Psoas muscle (tissue), 8 donors: ENCODE measurements around the gene GRIK1. TPM values are rescaled to one million over a fixed set of nuclear protein-coding genes. Genes with fewer than 3 reads are reported as not detected.

Experiments
- ATAC-seq, 4 donors: fragments of 200-7000 bp; cut with Tn5 transposase; one replicate each; pipeline ENCODE4 v1.9.1; 2020; ENCODE audit warnings: moderate library complexity in 3 of 4, mild to moderate bottlenecking in 2 of 4
- DNase-seq, 2 donors: peaks; one replicate each; pipeline ENCODE4 v3.0.0-alpha.2; 2020
- H3K27ac ChIP-seq: fragments of 200-600 bp; one replicate; pipeline ENCODE4 v1.8.0; 2022
- H3K27me3 ChIP-seq, 3 donors: fragments of 200-600 bp in 1 of 3; one replicate each; pipeline versions ENCODE4 v1.6.1 to v1.8.0; 2013 to 2022; ENCODE audit warnings: low read length in 2 of 3, mild to moderate bottlenecking in 2 of 3, moderate library complexity in 1 of 3; ENCODE audit not compliant: insufficient read depth in 3 of 3
- H3K36me3 ChIP-seq, 2 donors: fragments of 200-600 bp in 1 of 2; one replicate each; pipeline versions ENCODE4 v1.6.1 to v1.8.0; 2013 to 2022; ENCODE audit warnings: low read depth in 1 of 2, mild to moderate bottlenecking in 1 of 2, moderate library complexity in 1 of 2; ENCODE audit not compliant: insufficient read depth in 1 of 2
- H3K4me1 ChIP-seq: fragments of 200-600 bp; one replicate; pipeline ENCODE4 v1.8.0; 2022
- H3K4me3 ChIP-seq: fragments of 200-600 bp; one replicate; pipeline ENCODE4 v1.8.0; 2022; ENCODE audit warnings: mild to moderate bottlenecking
- H3K9me3 ChIP-seq: fragments of 200-600 bp; one replicate; pipeline ENCODE4 v1.8.0; 2022
- WGBS, 3 donors: extraction: QIAGEN DNeasy Blood & Tissue Kit; methylation state at CpG; one replicate each; pipeline versions ENCODE4 v1.1.6 to v1.1.7; 2013; 5-methylcytosine and 5-hydroxymethylcytosine counted together
- intact Hi-C, 2 donors: fragments of 100-400 bp; cut with DNase I; formaldehyde crosslinking; loops; one replicate each; pipeline versions ENCODE4 v1.11.0 to v1.14.2; 2022
- polyA plus RNA-seq, 3 donors: library from polyadenylated mRNA; stranded (reverse); fragments of 200-250 nt; gene quantifications; one replicate each; pipeline ENCODE4 v1.2.3, GENCODE V29; 2013
- total RNA-seq, 4 donors: library from RNA; stranded (reverse); fragmentation: NEBNext Ultra II Directional in 2 of 4; extraction: Animal tissue kit (Norgen Biotek cat#: 25700) in 2 of 4; gene quantifications; one replicate each; pipeline versions ENCODE4 v1.2.1 to v1.2.4, GENCODE V29; 2021 to 2023
- TF ChIP-seq, protein P1 (sequence below): fragments of 200-600 bp; IDR thresholded peaks from one replicate; pipeline ENCODE4 v1.8.0; 2022; ENCODE audit warnings: antibody characterized with exemption
- donor health status: healthy with polysubstance abuse.
- donor health status: DM: no; HTN: no; CAD: no; lungs with moderate emphysema.
- donor health status: Bipolar disorder and iron deficiency.
- donor health status: healthy.
- donor health status: DM: yes; HTN: yes; CAD: no.
- donor health status: DM: no; HTN: no; CAD: no.
- donor health status: DM: no; HTN: no; CAD: no.
- donor health status: DM: yes; HTN: yes; CAD: no.

Gene GRIK1
- total and polyA plus RNA-seq, 7 donors: 0.01 to 0.04 TPM; not detected in 5

DNA sequence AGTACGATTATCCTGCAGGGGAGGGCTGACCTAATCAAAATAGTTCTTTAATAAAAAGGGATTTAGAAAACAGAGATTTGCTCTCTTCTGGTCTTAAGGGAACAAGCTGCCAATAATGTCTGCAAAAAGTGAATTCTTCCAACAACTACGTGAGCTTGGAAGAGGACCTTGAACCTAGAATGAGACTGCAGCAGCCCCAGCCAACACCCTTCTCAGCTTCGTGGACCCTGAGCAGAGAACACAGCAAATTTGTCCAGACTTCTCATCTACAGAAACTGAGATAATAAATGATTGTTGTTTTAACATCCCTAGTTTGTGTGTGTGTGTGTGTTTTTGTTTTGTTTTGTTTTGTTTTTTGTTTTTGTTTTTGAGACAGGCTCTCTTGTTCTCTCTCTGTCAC is 309.4 kb downstream of the GRIK1 start:
- intact Hi-C loops: no loop called here
- no peaks in the 10 kb centered on the region for H3K4me1 ChIP-seq
- 78 to 79% (median 79%) methylated on average over 3 of the region's 3 CpGs for WGBS, 3 donors
- no peaks in the 10 kb centered on the region for H3K27me3 ChIP-seq
- H3K27ac ChIP-seq: no peak overlapping the region
- DNase-seq: no peak
- no peaks in the 10 kb centered on the region for H3K9me3 ChIP-seq
- no peak for ATAC-seq
- TF ChIP-seq, protein P1, sequence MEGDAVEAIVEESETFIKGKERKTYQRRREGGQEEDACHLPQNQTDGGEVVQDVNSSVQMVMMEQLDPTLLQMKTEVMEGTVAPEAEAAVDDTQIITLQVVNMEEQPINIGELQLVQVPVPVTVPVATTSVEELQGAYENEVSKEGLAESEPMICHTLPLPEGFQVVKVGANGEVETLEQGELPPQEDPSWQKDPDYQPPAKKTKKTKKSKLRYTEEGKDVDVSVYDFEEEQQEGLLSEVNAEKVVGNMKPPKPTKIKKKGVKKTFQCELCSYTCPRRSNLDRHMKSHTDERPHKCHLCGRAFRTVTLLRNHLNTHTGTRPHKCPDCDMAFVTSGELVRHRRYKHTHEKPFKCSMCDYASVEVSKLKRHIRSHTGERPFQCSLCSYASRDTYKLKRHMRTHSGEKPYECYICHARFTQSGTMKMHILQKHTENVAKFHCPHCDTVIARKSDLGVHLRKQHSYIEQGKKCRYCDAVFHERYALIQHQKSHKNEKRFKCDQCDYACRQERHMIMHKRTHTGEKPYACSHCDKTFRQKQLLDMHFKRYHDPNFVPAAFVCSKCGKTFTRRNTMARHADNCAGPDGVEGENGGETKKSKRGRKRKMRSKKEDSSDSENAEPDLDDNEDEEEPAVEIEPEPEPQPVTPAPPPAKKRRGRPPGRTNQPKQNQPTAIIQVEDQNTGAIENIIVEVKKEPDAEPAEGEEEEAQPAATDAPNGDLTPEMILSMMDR: no peak
- H3K36me3 ChIP-seq: no peaks in the 10 kb centered on the region
- H3K4me3 ChIP-seq: no peak overlapping the region

DNA sequence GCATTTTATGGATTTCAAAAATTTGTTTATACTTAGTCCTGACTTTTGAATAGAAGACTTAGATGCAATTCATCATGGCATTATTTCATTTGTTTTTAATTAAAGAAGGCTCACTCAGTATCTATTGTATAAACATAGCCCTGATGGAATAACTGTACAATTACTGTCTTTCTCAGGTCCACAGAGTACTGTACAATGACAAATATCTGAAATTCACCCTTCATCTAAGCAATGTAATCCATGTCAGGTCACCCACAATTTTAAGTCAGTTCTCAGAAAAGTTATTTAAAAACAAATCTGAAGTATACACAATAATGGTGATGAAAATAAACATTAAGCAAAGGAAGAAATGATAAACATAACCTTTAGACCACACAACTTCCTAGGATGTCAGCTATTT is 311.9 kb downstream of the GRIK1 start:
- Histone ChIP-seq H3K36me3 (no peaks in the 10 kb centered on the region), H3K4me3 (no peak overlapping the region), H3K27me3 (no peaks in the 10 kb centered on the region), H3K27ac (no peak overlapping the region), H3K4me1 (no peaks in the 10 kb centered on the region), H3K9me3 (no peaks in the 10 kb centered on the region)
- ATAC-seq (no peak), DNase-seq (no peak)
- TF ChIP-seq, protein P1: no peak
- intact Hi-C loops: no loop called here

DNA sequence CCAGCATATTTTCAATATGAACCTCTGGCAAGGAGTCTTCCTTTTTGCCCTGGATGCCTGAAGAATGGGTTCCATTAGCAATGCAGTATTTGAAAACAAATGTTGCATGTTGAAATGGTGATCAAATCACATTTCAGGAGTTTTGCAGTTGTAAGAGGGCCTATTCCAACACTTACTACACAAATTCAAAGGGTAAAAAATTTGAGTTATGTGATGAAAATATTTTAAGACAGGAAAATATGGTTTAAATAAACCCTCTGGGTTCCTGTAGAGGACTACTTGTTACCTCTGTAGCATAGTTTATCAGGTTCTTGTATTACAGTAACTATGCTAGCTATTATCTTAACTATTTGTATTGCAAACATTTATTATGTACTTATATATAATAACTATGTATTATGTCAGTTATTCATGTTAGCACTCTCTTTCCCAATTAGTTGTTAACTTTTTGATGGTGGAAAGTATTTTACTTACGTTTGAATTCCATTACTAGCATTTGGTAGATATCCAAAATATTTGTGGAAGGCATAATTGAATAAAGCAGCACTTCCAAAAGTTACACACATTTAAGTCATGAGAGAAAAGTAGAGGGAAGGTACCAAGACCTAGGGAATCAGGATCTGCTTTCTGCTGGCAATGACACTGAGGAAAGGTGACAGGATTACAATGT is 312.9 kb downstream of the GRIK1 start:
- Histone ChIP-seq H3K4me3 (no peak overlapping the region), H3K27ac (no peak overlapping the region), H3K9me3 (no peaks in the 10 kb centered on the region), H3K36me3 (no peaks in the 10 kb centered on the region), H3K4me1 (no peaks in the 10 kb centered on the region), H3K27me3 (no peaks in the 10 kb centered on the region)
- TF ChIP-seq, protein P1: no peak
- 42 to 47% (median 47%) methylated on average over 1 of the region's 1 CpG for WGBS, 3 donors
- DNase-seq (no peak), ATAC-seq (no peak)
- intact Hi-C loops: no loop called here

DNA sequence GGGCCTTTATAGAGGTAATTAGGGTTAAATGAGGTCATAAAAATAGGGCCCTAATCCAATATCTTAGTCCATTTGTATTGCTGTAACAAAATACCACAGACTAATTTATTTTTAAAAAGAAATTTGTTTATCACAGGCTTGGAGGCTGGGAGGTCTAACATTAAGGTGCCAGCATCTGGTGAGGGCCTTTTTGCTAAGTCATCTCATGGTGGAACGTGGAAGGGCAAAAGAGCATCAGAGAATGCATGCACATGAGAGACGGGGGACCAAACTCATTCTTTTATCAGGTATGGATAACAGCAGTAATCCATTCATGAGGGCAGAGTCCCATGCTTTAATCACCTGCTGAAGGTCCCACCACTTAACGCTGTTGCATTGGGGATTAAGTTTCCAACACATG is 313.8 kb downstream of the GRIK1 start:
- no peaks in the 10 kb centered on the region for H3K27me3 ChIP-seq
- DNase-seq: no peak
- no peak for ATAC-seq

More for the DNA sequence above, 313.8 kb downstream of the GRIK1 start:
- intact Hi-C loops: no loop called here
- Histone ChIP-seq H3K4me1 (no peaks in the 10 kb centered on the region), H3K27ac (no peak overlapping the region), H3K4me3 (no peak overlapping the region), H3K36me3 (no peaks in the 10 kb centered on the region), H3K9me3 (no peaks in the 10 kb centered on the region)
- 90 to 96% (median 93%) methylated on average over 3 of the region's 3 CpGs for WGBS, 3 donors
- TF ChIP-seq, protein P1: no peak
